ENCODE results near the gene CERS6. TPM values are rescaled to one million over a fixed set of nuclear protein-coding genes. Genes with fewer than 3 reads are reported as not detected.
"Not testable (repeated sequence)": the region's sequence is repeated elsewhere in the genome, so short reads cannot be mapped to it uniquely, and the experiment has no call there.

Gene CERS6
- total and polyA plus RNA-seq, 10 of the 15 experiments (the other 5 are each of a cell fraction or from before 2014, with no cell fraction given) = 1.3 to 20.4 (median 14.1) TPM

- peaks cover 83% of the 10 kb centered on the region for H3K79me2 ChIP-seq (ENCODE audit: control insufficient read depth, insufficient read depth, low read length)
- FAIRE-seq (peak; percentile 18), DNase-seq (ENCODE audit: low read depth, low spot score) (no peak), ATAC-seq (peak; percentile 31)
- no peaks in the 10 kb centered on the region for H4K20me1 ChIP-seq (ENCODE audit: control insufficient read depth, insufficient read depth)
- no peaks in the 10 kb centered on the region for H3K27me3 ChIP-seq (replicated peaks in 1 of 2; ENCODE audit: control insufficient read depth in 2 of 2, insufficient read depth in 2 of 2, low read length in 1 of 2)
- H3K9me3 ChIP-seq (replicated peaks; ENCODE audit: control insufficient read depth, insufficient read depth, low read length) = peaks cover 19% of the 10 kb centered on the region
- ChIA-PET RAD21 (ENCODE audit: unreplicated experiment) (interaction anchor here (1.4 to 2.4 kb wide), 5 partner anchors 9 to 221 kb away, joined by 3 to 17 read pairs (median 7); no protein-coding TSS in a partner anchor), CTCF (interaction anchor here (0.9 to 2.1 kb wide), 2 partner anchors 143 to 220 kb away, joined by 3 to 5 read pairs; no protein-coding TSS in a partner anchor), SMC1A (ENCODE audit: uncharacterized antibody, unreplicated experiment) (interaction anchor here (1.3 to 3.6 kb wide), 7 partner anchors 20 to 220 kb away, joined by 3 to 18 read pairs (median 6); no protein-coding TSS in a partner anchor), POLR2A (no interaction called here)
- BruUV-seq (replicated peaks) = TSS peak; percentile 58
- peak overlapping the region; percentile 99 for H3K27ac ChIP-seq (ENCODE audit: control insufficient read depth, insufficient read depth)
- intact Hi-C loops (cut with micrococcal nuclease; ENCODE audit: unreplicated experiment) (loop anchor here (1.0 to 5.0 kb wide), 8 partner anchors 22 to 222 kb away; partner anchors contain the start of gene CERS6), in situ Hi-C loops (cut with MboI) (no loop called here)
- TF ChIP-seq RAD51 (IDR thresholded peaks at IDR 0.05) (no peak), SIX5 (IDR thresholded peaks at IDR 0.05; ENCODE audit: low read depth, low read length, severe bottlenecking) (peak; percentile 0), MLLT1 (IDR thresholded peaks at IDR 0.05) (no peak), SIN3A (IDR thresholded peaks at IDR 0.05; ENCODE audit: low read depth, low read length) (0 out of 2 replicates have a peak, but pooled peaks have one; percentile 11), POLR2A (IDR thresholded peaks at IDR 0.05; ENCODE audit: low read depth, low read length) (peak; percentile 60), YY1 (IDR thresholded peaks at IDR 0.05; ENCODE audit: low read depth, low read length) (peak; percentile 78), IRF4 (IDR thresholded peaks at IDR 0.05; ENCODE audit: low read depth, low read length) (0 out of 2 replicates have a peak, but pooled peaks have one; percentile 27), JUNB (IDR thresholded peaks at IDR 0.05) (peak; percentile 50)
- H2AFZ ChIP-seq (ENCODE audit: control insufficient read depth, low read depth, low read length) = peak overlapping the region; percentile 39
- H3K36me3 ChIP-seq (ENCODE audit: control insufficient read depth in 2 of 2, insufficient read depth in 2 of 2, low read length in 1 of 2) = peaks cover 0 to 9% of the 10 kb centered on the region in 2 experiments; a peak in 3 of 4 replicates
- H3K4me2 ChIP-seq (ENCODE audit: control insufficient read depth, insufficient read depth) = peak overlapping the region; percentile 88
- peaks cover 32% of the 10 kb centered on the region for H3K4me1 ChIP-seq (ENCODE audit: control insufficient read depth, insufficient read depth, low read length)
- WGBS (ENCODE audit: insufficient coverage, insufficient replicate concordance, low lambda C conversion rate, missing lambda C conversion rate) = 0% methylated on average over 3 of the region's 3 CpGs
- peak overlapping the region; percentile 88 for H3K9ac ChIP-seq (ENCODE audit: control insufficient read depth, insufficient read depth, low read length)
- peak overlapping the region; percentile 64 for H3K4me3 ChIP-seq
These were observed 35.0 kb downstream of the CERS6 start for GRCh38 chr2:168490946-168491605.

GRCh38 chr2:168491728-168492127 is 35.7 kb downstream of the CERS6 start:
- ATAC-seq; H3K36me3 ChIP-seq (ENCODE audit: control insufficient read depth in 2 of 2, insufficient read depth in 2 of 2, low read length in 1 of 2); DNase-seq (ENCODE audit: low read depth, low spot score); H4K20me1 ChIP-seq (ENCODE audit: control insufficient read depth, insufficient read depth); H2AFZ ChIP-seq (ENCODE audit: control insufficient read depth, low read depth, low read length); FAIRE-seq; RAD21 ChIA-PET (ENCODE audit: unreplicated experiment); H3K27me3 ChIP-seq (replicated peaks in 1 of 2; ENCODE audit: control insufficient read depth in 2 of 2, insufficient read depth in 2 of 2, low read length in 1 of 2); BruUV-seq (replicated peaks); in situ Hi-C loops (cut with MboI); POLR2A ChIA-PET: not testable (repeated sequence)
- 89% methylated on average over 4 of the region's 4 CpGs for WGBS (ENCODE audit: insufficient coverage, insufficient replicate concordance, low lambda C conversion rate, missing lambda C conversion rate)
- CTCF ChIA-PET = interaction anchor here (0.9 kb wide), 1 partner anchor 143 kb away, joined by 3 read pairs; no protein-coding TSS in a partner anchor
- H3K9me3 ChIP-seq (replicated peaks; ENCODE audit: control insufficient read depth, insufficient read depth, low read length) = peaks cover 18% of the 10 kb centered on the region
- H3K9ac ChIP-seq (ENCODE audit: control insufficient read depth, insufficient read depth, low read length) = peak overlapping the region; percentile 88; the same call in 1 of the 2 replicates
- peak overlapping the region; percentile 99 for H3K27ac ChIP-seq (ENCODE audit: control insufficient read depth, insufficient read depth)
- H3K4me2 ChIP-seq (ENCODE audit: control insufficient read depth, insufficient read depth) = peak overlapping the region; percentile 88
- H3K79me2 ChIP-seq (ENCODE audit: control insufficient read depth, insufficient read depth, low read length) = peaks cover 84% of the 10 kb centered on the region
- peak overlapping the region; percentile 64 for H3K4me3 ChIP-seq
- peaks cover 38% of the 10 kb centered on the region for H3K4me1 ChIP-seq (ENCODE audit: control insufficient read depth, insufficient read depth, low read length)
- intact Hi-C loops (cut with micrococcal nuclease; ENCODE audit: unreplicated experiment) = loop anchor here (2.0 to 5.0 kb wide), 7 partner anchors 35 to 221 kb away; partner anchors contain the start of gene CERS6
- SMC1A ChIA-PET (ENCODE audit: uncharacterized antibody, unreplicated experiment) = interaction anchor here (1.0 to 3.5 kb wide), 3 partner anchors 8 to 23 kb away, joined by 3 to 11 read pairs (median 4); no protein-coding TSS in a partner anchor

Data from GM12878 (cell line).